Activated T-cell treated with anti-CD3 and anti-CD28 coated beads for 1 hour (primary cell): ENCODE results near the gene IDUA.

Source experiments
- DNase-seq: peaks from one replicate; pipeline ENCODE4 v3.0.0-alpha.2; 2020; ENCODE audit warnings: low read depth

The IDUA gene

GRCh38 chr4:1017211-1017610 lies 30.4 kb downstream of the IDUA start:
- no peak for DNase-seq

GRCh38 chr4:1017706-1018105 lies 30.9 kb downstream of the IDUA start:
- no peak for DNase-seq

GRCh38 chr4:1018147-1019020 lies 31.5 kb downstream of the IDUA start:
- DNase-seq, result no peak

- DNase-seq, result no peak
Observed at GRCh38 chr4:1019320-1019719, 32.5 kb downstream of the IDUA start.

GRCh38 chr4:1019729-1020470 lies 33.1 kb downstream of the IDUA start:
- DNase-seq, result no peak

- no peak for DNase-seq
Observed at GRCh38 chr4:1021386-1022050, 34.7 kb downstream of the IDUA start.

GRCh38 chr4:1022051-1022738 lies 35.4 kb downstream of the IDUA start:
- no peak for DNase-seq

GRCh38 chr4:1022739-1023066 lies 35.9 kb downstream of the IDUA start:
- no peak for DNase-seq

GRCh38 chr4:1023075-1023640 lies 36.3 kb downstream of the IDUA start:
- no peak for DNase-seq

GRCh38 chr4:1023895-1024740 lies 37.3 kb downstream of the IDUA start:
- DNase-seq, result no peak

GRCh38 chr4:1024882-1025545 lies 38.2 kb downstream of the IDUA start:
- DNase-seq, result no peak

GRCh38 chr4:1026115-1026514 lies 39.3 kb downstream of the IDUA start:
- no peak for DNase-seq

GRCh38 chr4:1027219-1027914 lies 40.5 kb downstream of the IDUA start:
- DNase-seq, result no peak

- DNase-seq, result no peak
Observed at GRCh38 chr4:1027915-1028238, 41.0 kb downstream of the IDUA start.

GRCh38 chr4:1028574-1029220 lies 41.9 kb downstream of the IDUA start:
- no peak for DNase-seq

GRCh38 chr4:1029529-1029928 lies 42.7 kb downstream of the IDUA start:
- DNase-seq, result no peak

- no peak for DNase-seq
Observed at GRCh38 chr4:1030031-1030430, 43.2 kb downstream of the IDUA start.

- no peak for DNase-seq
Observed at GRCh38 chr4:1030559-1030958, 43.7 kb downstream of the IDUA start.

GRCh38 chr4:1031346-1031745 lies 44.5 kb downstream of the IDUA start:
- no peak for DNase-seq
